HG03354 (cell line): Measurements from ENCODE around the gene TCFL5.

Source experiments
- ATAC-seq: cut with Tn5 transposase; IDR thresholded peaks from one replicate; pipeline ENCODE4 v1.9.1; 2021; ENCODE audit warnings: mild to moderate bottlenecking; ENCODE audit not compliant: unreplicated experiment, poor library complexity, severe bottlenecking

Gene TCFL5

GRCh38 chr20:62839261-62839660, 22.4 kb downstream of the TCFL5 start:
- ATAC-seq = no peak

GRCh38 chr20:62838128-62838891, 23.3 kb downstream of the TCFL5 start:
- ATAC-seq = peak; percentile 77

- peak; percentile 24 for ATAC-seq
These were observed 23.9 kb downstream of the TCFL5 start for GRCh38 chr20:62837790-62838127.

- no peak for ATAC-seq
These were observed 24.6 kb downstream of the TCFL5 start for GRCh38 chr20:62836967-62837490.

DNA sequence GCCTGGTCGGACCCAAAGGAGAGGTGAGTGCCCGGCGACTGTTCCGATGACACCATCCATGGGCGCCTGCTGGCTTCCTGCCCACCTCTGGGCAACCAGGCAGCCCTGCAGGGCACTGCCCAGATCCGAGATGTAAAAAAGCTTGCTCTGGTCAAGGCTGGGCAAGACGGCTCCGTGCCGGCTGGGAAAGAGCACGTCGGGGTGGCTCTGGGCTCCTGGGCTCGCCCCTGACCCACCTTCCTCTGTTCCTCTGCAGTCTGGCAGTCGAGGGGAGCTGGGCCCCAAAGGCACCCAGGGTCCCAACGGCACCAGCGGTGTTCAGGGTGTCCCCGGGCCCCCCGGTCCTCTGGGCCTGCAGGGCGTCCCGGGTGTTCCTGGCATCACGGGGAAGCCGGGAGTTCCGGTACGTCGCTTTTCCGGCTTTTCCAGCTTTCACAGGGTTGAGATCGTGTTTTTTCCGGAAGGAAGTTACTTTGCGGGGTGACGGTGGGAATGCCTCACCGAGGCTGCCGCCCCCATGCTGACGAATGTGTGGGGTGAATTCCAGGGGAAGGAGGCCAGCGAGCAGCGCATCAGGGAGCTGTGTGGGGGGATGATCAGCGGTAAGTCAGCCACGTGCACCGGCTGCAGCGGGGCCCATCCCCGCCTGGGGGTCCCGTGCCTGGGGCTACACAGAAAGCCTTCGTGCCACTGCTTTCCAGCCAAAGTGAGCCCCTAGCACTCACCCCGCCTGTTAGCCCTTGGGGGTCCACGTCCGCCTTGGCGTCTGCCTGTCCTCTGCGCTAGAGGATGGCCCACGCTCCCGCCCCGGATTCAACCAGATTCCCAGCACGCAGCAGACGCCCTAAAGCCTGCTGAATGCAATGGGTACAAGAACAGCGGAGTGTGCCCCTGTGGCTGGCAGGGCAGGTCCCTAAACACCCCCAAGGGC, 25.4 kb downstream of the TCFL5 start:
- no peak for ATAC-seq

DNA sequence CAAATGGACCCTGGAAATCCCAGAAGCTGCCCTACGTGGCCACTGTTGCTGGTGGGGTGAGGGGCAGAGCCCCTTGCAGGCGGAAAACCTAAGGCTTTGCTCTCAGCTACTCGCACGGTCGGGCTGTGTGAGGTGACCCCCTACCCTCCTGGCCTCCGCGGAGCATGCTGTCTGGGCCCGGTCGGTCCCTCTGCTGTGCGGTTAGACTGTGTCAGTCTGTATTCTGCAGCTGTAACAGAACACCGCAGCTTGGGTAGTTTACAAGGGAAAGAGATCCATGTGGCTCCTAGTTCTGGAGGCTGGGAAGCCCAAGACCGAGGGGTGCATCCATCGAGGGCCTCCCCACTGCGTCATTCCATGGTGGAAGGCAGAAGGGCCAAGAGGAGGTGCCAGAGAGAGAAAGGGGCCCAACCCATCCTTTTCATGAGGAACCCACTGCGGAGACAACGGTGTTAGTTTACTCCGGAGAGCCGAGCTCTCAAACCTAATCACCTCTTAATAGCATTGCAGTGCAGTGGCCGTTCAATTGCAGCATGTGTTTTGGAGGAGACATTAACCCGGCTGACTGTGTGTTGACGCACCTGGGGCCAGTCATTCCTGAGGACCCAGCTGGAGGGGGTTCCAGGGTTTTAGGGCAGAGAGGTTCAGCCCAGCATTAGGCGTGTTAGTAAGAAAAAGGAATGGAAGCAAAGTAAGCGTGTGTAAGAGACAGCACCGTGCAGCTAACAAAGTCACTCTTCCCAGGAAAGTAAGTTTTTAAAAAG, 26.5 kb downstream of the TCFL5 start:
- ATAC-seq = no peak

DNA sequence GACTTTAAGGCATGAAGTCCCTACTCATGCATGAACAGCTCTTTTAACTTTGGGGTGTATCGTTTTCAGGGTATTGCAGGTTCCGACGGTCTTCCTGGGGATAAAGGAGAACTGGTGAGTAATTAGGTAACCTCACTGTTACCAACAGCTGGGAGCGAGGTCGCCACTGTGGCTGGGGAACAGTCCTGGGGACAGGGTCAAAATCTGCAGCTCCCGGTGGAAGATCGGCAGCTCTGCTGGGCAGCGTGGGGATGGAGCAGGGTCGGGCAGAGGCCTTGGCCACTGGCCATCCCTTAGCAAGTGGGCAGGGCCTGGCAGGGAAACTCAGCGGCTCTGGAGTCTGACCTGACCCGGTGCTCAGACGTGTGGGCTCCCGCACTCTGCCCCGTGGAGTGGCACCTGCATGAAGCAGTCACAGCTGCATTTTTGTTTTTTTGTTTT, 28.7 kb downstream of the TCFL5 start:
- no peak for ATAC-seq

GRCh38 chr20:62832212-62832922, 29.3 kb downstream of the TCFL5 start:
- ATAC-seq = no peak

DNA sequence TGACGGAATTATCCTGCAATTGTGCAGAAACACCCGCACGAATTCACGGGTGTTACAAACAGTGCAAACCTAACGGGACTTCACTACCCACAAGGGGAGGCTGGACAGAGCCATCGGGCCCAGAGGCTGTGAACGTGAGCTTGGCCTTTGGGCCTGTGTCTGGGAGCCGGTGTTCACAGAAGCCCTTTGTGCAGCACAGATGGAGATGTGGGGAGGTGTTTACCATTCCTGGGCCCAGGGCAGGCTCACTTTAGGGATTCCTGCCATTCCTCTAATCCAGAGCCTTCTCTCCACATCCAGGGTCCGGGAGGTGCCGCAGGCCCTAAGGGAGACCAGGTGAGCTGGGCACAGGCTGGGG, 29.8 kb downstream of the TCFL5 start:
- no peak for ATAC-seq

DNA sequence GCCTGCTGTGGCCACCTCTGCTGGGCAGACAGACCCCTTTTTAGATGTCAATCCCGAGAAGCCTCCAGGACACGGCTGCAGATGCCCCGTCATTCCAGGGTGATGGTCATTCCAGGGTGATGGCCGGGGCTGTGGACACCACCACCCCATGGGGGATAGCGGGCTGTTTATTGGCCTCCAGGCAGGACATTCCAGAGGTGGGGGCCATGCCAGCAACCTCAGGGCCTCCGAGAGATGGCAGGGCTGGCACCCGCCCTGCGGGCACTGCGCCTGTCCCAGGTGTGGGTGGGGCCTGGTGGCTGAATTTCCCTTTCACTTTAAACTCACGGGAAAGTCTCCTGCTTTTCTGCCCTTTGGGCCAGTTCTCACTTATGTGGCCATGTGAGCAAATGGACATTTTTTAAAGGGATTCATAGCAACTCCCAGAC, 30.2 kb downstream of the TCFL5 start:
- ATAC-seq = no peak

DNA sequence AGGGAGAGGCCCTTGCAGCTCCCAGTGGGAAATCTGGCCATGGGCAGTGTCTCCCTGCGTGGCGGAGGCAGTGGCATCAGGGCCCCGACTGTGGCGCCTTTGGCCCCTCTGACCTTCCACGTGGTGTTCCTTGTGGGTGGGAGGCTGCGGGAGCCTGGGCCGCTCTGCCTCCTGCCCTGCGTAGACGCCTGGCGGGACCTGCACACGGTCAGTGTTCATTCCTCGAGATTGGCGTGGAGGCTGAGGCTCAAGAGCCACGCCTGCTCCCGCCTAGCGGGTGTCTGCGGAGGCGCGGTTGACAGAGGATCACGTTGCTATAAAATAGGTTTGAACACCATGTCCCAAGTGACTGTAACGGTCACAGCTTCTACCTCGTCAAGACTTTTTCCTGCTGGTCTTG, 30.8 kb downstream of the TCFL5 start:
- no peak for ATAC-seq

- ATAC-seq = no peak
These were observed 31.4 kb downstream of the TCFL5 start for GRCh38 chr20:62830251-62830650.

- ATAC-seq = no peak
These were observed 32.1 kb downstream of the TCFL5 start for GRCh38 chr20:62829231-62830230.

DNA sequence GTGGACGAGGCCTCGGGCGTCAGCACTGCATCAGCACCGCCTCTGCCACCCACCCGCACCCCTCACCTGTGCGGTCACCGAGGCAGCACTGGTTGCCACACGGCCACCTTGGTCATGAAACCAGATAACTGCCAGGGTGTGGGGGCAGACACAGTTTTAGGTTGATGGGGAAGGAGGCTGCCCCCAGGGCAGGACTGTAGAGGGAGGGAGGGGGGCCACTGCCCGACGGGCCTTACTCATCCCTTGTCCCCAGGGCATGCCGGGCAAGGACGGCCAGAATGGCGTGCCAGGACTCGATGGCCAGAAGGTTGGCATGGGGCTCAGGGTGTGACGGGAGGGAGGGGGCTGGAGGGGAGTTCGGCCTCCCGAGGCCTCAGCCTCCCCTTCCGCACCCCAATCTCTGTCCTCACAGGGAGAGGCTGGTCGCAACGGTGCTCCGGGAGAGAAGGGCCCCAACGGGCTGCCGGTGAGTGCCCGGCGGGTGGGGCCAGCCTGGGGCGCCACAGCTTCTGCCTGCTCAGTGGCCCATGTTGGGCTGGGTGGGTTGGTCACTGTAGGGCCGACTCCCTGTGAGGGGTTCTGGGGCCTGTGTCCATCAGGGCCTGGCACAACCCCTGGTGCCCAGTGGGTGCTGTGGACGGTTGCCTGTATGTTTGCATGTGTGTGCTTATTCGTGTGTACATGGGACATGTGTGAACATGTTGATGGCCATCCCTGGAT, 33.0 kb downstream of the TCFL5 start:
- no peak for ATAC-seq

DNA sequence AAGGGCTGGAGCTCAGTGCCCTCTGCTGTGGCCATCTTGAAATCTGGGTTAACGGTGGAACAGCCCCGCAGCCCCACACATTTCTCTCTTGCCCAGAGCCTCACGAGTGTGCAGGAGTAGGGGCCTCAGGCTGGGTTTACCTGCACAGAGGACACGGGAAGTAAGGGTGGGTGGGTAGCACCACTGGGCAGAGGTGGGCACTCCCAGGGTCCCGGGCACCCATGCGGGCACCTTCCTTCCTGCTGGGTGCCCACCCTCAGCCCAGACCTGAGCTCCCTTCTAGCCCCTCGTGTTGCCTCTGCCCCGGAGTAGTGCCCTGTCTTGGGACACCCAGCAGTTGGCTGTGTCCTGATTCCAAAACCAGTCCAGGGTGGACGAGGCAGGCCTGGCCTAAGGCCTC, 33.6 kb downstream of the TCFL5 start:
- ATAC-seq = no peak

DNA sequence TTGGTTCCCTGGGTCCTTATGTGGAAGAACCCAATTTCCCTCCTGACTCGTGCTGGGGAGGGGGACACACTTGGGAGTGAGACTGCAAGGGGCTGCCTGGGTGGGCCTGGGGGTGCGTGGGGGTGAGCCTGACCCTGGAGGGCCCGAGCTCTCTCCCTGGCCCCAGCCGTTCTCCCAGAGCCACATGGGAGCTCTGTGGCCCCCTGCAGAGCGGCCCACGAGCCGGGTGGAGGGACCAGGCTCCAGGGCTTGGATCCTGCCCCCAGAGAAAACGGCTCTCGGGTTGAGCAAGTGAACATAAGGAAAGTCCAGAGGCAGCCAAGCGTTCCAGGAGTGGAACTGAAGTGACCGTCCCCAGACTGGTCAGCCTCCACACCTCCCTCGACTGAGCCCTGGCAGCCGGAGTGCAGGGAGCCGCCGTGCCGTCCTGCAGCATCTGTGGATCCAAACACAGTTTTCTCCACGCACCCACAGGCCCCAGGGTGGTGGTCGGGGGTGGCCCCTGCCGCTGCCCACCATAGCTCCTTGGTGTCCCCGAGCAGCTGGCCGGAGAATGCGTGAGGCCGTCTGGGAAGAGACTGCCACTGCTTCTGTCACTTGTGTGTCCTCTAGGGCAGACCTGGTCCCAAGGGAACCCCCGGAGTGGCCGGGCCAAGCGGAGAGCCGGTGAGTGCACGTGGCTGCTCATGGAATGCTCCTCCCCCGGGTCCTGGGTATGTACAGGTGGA, 34.1 kb downstream of the TCFL5 start:
- ATAC-seq = no peak

DNA sequence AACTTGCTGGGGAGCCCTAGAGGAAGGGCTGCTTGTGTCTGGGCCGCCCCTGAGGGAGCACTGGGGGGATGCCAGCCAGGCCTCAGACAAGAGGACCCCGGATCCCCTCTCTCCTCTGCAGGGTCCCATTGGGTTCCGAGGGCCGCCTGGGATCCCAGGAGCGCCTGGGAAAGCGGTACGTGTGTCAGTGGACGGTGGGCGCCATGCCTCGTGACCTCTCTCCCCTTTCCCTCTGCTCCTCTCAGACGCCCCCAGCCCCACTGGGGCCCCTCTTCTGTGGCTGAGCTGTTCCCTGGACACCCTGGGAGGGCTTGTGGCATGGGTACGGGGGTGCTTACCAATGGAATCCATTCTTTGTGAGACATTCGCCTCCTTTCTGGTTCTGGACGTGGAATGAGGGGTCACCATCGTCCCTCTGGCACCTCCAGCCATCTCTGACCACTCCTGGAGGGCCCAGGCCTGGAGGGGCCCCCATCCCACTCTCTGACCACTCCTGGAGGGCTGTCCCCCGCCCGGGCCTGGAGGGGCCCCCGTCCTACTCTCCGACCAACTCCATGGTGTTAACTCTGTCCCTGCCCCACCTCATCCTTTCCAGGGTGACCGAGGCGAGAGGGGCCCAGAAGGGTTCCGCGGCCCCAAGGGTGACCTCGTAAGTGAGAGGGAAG, 34.8 kb downstream of the TCFL5 start:
- ATAC-seq = no peak
